ENCODE measurements around the gene FAF2.
A peak's percentile ranks its signal among the peaks of the same experiment; 100 is the strongest.
"Not testable (repeated sequence)": the region's sequence is repeated elsewhere in the genome, so short reads cannot be mapped to it uniquely, and the experiment has no call there.

The FAF2 gene

GRCh38 chr5:176454724-176455394 is 6.7 kb downstream of the FAF2 start:
- no peak for DNase-seq (ENCODE audit: low read depth, low spot score)

- DNase-seq (ENCODE audit: low read depth, low spot score): no peak
Observed at GRCh38 chr5:176458904-176459561, 10.8 kb downstream of the FAF2 start.

DNA sequence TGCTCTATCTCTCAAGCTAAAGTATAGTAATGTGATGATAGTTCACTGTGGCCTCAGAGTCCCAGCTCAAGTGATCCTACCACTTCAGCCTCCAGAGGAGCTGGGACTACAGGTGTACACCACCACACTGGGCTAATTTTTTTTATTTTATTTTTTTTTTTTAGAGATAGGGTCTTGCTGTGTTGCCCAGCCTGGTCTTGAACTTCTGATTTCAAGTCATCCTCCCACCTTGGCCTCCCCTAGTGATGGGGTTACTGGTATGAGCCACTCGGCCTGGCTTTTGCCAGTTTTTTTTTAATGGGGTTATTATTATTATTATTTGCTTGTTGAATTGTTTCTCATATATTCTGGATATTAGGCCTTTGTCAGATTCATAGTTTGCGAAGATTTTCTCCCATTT is 13.2 kb downstream of the FAF2 start:
- no peak for DNase-seq (ENCODE audit: low read depth, low spot score)

DNA sequence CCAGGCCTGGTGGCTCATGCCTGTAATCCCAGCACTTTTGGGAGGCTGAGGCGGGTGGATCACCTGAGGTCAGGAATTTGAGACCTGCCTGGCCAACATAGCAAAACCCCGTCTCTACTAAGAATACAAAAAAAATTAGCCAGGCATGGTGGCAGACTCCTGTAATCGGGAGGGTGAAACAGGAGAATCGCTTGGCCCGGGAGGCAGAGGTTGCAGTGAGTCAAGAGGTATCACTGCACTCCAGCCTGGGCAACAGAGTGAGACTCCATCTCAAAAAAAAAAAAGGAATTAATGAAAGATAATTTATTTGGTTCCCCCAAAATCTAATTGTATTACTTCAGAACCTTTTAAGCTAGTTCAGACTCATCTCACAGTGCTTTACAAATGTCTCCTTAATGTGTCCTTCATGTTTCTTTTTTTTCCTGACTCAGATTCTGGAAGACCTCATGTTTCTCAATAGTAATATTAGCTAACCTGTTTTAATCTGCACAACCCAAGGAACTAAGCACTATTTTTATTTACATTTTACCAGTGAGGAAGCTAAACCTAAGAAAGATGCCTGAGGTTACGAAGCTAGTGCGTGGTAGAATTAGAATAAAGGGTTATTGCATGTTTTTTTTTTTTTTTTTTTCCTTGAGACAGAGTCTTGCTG is 15.1 kb downstream of the FAF2 start:
- no peak for DNase-seq (ENCODE audit: low read depth, low spot score)

DNA sequence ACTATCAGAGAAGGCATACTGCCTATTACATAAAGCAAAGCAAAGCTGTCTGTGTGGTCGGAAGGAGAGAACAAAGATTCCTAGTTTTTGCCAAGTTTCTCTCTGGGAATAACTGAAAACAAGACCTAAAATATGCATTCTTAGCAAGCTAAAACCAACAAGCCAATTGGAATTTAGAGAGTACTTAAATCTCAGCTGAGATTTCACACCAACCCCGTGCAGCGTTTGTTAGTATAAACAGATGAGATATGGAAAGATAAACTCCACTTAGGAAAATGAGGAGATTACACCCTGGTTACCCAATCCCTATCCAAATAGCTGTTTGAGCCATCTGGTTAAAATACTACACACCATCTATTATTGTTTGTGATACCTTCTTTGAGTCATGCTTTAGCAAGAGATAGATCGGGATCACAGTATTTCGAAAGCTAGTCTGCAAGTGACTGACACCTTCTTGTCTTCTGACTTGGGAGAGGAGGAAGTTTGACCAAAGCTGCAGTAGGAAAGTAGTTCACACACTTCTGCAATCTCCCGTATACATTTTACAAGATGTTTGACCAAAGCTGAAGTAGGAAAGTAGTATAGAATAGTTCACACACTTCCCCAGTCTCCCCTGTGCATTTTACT is 18.2 kb downstream of the FAF2 start:
- DNase-seq (ENCODE audit: low read depth, low spot score): peak; percentile 71

DNA sequence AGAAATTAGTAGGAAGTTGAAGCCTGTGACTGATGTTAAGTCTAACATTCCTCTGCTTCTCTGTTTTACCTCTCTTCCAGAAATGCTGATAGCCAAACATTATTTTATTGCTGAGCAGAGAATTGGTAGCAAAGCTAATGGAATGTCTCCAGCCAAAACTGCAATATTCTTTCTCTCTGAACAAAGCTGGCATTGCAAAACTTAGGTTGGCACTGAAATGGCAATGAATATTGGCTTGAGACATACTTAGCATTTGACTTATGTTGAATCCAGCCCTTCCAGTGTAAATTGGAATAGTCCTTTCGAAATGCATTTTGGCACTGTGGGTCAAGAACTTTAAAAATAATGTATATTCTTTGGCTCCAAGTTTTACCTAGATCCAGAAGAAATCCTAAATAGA is 21.1 kb downstream of the FAF2 start:
- DNase-seq (ENCODE audit: low read depth, low spot score): no peak

GRCh38 chr5:176470539-176470938 is 22.4 kb downstream of the FAF2 start:
- no peak for DNase-seq (ENCODE audit: low read depth, low spot score)

GRCh38 chr5:176471098-176471497 is 22.9 kb downstream of the FAF2 start:
- DNase-seq (ENCODE audit: low read depth, low spot score): no peak

GRCh38 chr5:176473335-176474006 is 25.3 kb downstream of the FAF2 start:
- DNase-seq (ENCODE audit: low read depth, low spot score): no peak

GRCh38 chr5:176474476-176474875 is 26.3 kb downstream of the FAF2 start:
- DNase-seq (ENCODE audit: low read depth, low spot score): no peak

DNA sequence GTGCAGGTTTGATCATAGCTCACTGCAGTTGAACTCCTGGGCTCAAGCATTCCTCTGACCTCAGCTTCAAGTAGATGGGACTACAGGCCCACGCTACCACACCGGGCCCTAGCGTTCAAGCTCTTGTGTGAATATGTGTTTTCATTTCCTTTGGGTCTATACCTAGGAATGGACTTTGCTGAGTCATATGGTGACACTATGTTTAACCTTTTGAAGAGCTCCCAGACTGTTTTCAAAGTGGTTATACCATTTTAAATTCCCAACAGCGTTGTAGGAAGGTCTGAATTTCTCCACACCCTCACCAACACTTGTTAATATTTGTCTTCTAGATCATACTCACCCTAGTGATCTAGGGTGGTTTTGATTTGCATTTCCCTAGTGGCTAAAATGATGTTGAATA is 33.5 kb downstream of the FAF2 start:
- no peak for DNase-seq (ENCODE audit: low read depth, low spot score)

DNA sequence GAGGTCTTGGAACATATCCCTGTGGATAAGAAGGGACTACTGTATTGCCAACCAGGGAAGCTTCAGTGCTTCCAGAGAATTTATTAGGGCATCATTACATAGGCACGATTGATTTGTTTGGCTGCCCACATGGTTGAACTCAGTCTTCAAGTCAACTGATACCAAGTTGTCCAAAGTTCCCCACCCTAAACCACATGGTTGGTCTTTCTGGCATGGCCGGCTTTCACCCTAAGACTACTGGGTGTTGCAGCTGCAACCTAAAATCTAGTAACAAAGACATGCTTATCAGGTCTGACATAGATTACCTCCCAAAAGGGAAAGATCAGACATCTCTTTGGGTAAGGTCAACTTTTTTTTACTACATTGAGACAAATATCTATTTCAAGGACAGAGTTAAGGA is 37.0 kb downstream of the FAF2 start:
- DNase-seq (ENCODE audit: low read depth, low spot score): no peak

DNA sequence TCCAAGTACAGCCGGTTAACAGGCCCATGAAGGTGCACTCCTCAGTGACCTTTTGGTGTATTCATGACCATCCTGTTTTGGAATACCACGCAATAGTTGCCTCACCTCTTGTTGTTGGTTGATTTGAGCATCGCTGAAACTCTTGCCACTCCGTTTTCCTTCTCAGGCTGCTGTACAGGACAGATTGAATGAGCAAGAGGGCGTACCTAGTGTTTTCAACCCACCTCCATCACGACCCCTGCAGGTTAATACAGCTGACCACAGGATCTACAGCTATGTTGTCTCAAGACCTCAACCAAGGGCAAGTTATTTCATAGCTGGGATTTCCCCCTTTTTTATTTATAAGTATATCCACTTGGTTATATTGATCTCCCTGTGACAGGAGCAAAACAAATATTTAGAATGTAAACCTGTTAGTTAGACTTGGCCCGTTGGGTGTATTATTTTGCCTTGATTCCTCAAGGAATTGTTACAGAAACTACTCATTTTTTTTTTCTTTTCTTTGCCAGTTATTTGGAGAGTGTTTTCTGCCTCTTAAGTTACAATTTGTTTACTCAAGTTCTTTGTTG is 38.1 kb downstream of the FAF2 start:
- DNase-seq (ENCODE audit: low read depth, low spot score): no peak

GRCh38 chr5:176487160-176487559 is 39.0 kb downstream of the FAF2 start:
- not testable (repeated sequence) for DNase-seq (ENCODE audit: low read depth, low spot score)

GRCh38 chr5:176489077-176489476 is 40.9 kb downstream of the FAF2 start:
- DNase-seq (ENCODE audit: low read depth, low spot score): no peak

DNA sequence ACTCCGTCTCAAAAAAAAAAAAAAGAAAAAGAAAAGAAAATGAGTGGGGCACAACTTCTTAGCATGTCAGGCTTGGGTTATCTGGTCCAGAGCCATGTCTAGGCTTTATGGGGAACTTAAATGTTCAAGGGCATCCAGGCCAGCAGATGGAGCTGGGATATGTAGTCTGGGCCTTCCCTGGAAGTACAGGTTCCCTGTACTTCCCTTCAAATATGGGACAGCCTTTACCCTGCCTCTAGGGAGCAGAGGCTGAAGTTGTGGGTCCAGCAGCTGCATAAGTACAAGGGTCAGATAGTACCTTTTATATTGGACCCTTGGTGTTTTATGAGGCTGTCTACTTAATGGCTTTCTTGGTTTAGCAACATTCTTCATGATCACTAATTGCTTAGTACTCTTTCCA is 42.1 kb downstream of the FAF2 start:
- no peak for DNase-seq (ENCODE audit: low read depth, low spot score)

GRCh38 chr5:176491101-176491502 is 42.9 kb downstream of the FAF2 start:
- peak; percentile 17 for DNase-seq (ENCODE audit: low read depth, low spot score)

- peak; percentile 29 for DNase-seq (ENCODE audit: low read depth, low spot score)
Observed at GRCh38 chr5:176491901-176492300, 43.7 kb downstream of the FAF2 start.

DNA sequence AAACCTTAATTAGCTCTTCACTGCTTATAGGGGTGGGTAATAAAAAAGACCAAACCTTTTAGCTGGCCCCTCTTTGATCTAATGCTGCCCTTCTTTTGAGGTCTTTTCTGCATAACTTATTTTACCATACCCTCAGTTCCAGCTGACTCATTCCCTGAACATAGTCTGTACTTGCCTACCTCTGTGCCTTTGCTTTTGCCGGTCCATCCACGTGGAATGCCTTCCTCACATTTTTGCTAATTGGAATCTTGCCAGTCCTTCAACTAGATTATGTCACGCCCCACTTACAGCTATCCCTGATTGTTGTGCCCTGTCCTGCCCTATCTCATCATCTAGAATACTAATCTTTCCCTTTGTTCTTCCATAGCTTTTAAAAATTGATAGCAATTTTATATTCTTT is 44.2 kb downstream of the FAF2 start:
- peak; percentile 65 for DNase-seq (ENCODE audit: low read depth, low spot score)

DNA sequence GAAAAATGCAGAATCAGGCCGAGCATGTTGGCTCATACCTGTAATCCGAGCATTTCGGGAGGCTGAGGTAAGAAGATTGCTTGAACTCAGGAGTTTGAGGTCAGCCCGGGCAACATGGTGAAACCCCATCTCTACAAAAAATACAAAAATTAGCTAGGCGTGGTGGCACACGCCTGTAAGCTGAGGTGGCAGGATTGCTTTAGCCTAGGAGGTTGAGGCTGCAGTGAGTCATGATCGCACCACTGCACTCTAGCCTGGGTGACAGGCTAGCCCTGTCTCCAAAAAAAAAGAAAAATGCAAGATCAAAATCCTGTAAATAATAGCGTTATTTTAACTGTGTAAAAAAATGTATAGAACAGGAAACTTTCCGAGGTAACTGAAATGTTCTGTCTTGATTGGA is 49.7 kb downstream of the FAF2 start:
- peak; percentile 20 for DNase-seq (ENCODE audit: low read depth, low spot score)

DNA sequence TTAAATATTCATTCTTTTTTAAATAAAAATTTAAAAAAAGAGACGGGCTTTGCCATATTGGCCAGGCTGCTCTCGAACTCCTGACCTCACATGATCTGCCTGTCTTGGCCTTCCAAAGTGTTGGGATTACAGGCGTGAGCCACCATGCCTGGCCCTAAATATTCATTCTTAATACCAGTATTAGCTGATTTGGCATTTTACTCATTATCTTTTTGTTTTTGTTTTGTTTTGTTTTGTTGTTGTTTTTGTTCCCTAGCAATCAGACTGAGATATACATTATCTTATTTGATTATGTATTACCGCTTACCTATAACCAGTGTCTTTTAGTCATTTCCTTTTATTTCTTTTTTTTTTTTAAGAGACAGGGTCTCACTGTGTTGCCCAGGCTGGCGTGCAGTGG is 51.1 kb downstream of the FAF2 start:
- no peak for DNase-seq (ENCODE audit: low read depth, low spot score)

DNA sequence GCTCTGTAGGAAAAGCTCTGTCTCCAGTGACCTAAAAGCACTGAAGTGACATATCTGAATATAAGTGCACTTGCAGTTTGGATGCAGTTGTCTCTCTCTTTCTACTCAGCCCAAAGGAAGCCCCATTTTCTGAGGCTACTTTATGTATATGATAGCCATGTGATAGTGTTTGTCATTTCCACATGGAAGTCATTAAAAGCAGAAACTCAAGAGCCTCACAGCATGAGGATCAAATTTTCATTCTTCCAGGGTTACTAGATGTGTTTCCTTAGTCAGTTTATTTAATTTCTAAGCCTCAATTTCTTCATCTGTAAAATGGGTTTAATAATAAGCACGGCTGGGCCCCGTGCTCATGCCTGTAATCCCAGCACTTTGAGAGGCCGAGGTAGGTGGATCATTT is 52.3 kb downstream of the FAF2 start:
- no peak for DNase-seq (ENCODE audit: low read depth, low spot score)
